Raji (cell line): ENCODE measurements around the gene SUGCT.

Source experiments
- POLR2A ChIP-seq: IDR thresholded peaks from 2 replicates; pipeline ENCODE4 v1.6.1; 2011; ENCODE audit warnings: low read depth, low read length, control low read depth; ENCODE audit not compliant: insufficient read depth

SUGCT gene

DNA sequence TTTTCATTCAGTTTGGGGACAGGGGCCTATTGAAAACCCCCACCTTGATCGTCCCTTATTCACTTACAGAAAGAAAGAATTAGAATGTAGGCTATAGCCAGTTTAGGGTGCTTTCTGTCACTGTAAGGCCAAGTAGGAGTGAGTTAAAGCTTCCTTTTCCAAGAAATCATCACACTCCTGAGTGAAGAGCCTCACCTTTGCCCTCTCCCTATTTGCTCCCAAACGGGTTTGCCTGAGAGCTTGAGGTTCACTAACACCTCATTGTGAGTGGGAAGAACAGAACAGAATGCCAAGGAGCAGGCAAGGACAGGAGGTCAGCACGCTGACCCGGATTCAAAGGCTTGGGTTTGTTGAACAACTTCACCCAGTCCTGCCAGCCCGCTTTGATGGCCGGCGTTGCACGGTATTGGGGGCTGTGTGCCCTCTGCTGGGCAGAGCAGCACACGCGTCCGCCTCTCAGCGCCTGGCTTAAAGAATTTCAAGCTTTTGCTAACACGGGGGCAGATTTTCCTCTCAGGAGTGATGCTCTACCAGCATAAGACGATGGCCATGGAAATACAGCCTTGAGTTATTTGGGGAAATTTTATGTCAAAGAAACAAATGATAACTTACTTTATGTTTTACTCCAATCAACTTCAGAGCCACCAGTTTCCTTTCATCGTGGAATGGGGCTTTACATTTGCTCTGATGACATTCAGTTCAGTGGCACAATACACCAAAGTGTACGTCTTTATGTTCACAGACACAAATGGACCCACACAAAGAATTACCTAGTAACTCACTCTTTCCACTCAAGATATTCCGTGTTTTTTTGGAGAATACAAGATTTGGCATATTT is 470.0 kb downstream of the SUGCT start:
- no peak for TF ChIP-seq POLR2A

DNA sequence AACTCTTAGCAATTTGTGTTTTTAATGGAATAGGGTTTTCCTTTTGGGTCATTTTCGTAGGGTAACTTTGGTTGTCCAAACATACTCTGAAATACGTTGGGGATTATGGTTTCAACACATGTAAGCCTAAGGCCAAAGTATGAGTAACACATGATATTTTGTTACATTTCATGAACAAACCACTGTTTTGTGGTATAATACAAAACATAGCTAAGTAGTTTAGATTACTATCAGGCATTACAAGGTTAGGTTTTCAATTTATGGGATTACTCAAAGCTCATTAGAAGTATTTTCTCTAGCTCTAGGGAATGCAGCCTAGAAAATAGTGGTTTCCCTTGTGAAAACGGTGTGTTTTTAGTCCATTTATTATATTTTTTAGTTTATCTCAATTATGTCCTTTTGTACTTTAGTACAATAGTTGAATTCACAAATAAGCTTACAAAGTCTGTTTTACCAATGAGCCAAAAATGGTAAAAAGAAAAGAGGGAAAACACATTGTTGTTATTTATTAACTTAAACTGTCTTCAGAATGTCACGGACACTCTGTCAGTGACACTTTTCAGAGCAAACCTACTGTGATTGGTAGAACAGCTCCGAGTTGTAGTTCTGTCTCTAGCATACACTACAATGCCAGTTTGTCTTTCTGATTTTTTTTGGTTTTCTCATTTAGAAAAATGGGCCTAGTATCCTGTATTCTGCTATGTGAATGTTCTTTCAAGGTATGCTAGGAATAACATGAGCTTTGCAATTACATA is 473.7 kb downstream of the SUGCT start:
- TF ChIP-seq POLR2A, result no peak

DNA sequence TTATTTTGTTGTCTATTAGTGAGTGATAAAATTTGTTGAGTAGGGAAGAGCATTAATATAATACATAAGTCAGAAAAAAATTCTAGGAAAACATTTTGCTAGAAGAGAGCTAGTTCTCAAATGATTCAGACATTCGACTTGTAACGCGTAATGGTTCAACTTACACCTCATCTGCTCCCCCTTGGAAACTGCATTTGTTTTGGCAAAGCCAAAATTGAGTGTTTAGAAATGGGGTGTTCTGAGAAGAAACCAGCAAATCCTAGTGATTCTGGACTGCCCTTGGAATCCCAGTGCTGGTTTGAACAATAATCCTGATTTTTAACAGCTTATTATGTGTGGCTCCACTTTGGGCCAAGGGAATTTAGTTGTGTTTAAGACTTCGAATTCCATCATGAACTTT is 475.7 kb downstream of the SUGCT start:
- TF ChIP-seq POLR2A, result no peak

- TF ChIP-seq POLR2A, result no peak
Observed at GRCh38 chr7:40611095-40611871, 476.5 kb downstream of the SUGCT start.

GRCh38 chr7:40612298-40612697 is 477.5 kb downstream of the SUGCT start:
- no peak for TF ChIP-seq POLR2A

DNA sequence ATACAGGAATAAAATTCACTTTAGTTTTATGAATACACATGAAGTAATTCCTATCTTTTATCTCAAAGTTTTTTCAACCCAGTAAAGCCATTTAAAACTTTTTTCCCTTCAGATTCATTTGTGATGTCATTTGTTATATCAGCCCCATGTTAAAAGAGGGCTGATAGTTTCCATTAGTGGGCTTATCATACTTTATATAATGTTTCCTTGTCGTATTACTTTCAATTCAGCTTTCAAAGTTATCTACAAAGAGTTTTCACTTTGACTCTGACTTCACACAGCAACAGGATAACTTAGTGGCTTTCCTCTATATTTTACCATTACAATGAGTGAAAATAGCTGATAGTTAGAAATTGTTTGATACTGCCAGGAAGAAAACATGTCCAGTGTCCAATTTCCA is 484.8 kb downstream of the SUGCT start:
- no peak for TF ChIP-seq POLR2A

GRCh38 chr7:40621592-40621998 is 486.8 kb downstream of the SUGCT start:
- TF ChIP-seq POLR2A, result no peak

GRCh38 chr7:40622941-40623501 is 488.2 kb downstream of the SUGCT start:
- no peak for TF ChIP-seq POLR2A

DNA sequence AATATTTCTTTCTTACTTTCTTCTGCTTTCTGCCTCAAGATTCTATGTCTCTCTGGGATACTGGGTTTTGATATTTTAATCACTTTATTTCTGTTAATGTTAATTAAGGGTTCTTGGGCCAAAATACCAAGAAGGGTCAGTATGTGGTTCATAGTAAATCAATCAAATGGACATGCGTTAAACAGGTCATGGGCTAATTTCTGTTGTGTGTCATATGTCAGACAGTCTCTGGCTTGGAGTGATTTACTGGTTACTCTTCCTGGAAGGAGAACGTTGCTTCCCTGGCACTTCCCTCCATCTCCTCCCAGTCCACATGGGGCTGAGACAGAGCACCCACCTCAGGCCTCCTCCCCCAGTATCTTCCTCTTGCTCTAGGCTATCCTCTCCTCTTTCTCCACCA is 489.1 kb downstream of the SUGCT start:
- TF ChIP-seq POLR2A, result no peak

GRCh38 chr7:40629891-40630290 is 495.1 kb downstream of the SUGCT start:
- no peak for TF ChIP-seq POLR2A

GRCh38 chr7:40634118-40634517 is 499.3 kb downstream of the SUGCT start:
- no peak for TF ChIP-seq POLR2A

- no peak for TF ChIP-seq POLR2A
Observed at GRCh38 chr7:40638545-40639320, 503.9 kb downstream of the SUGCT start.

DNA sequence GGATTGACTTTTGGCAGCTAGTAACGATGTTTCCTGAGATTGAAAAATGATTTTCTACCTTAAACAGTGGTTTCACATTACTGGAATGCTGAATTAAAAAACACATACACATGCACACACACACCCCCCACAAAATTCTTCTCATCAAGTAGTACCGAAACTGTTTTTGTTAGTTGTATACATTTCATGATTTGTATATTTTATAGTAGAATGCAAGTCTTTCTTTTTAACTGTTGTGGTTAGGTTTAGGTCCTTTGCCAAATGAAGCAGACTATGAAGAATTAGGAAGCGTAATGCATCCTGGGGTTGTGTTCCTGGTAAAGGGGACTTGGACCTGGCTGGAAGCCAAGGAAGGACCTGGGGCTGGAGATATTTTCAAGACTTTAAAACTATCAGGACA is 505.8 kb downstream of the SUGCT start:
- TF ChIP-seq POLR2A, result no peak

- TF ChIP-seq POLR2A, result no peak
Observed at GRCh38 chr7:40641701-40642100, 506.9 kb downstream of the SUGCT start.
